Measurements from ENCODE around the gene CDK5.
A peak's percentile ranks its signal among the peaks of the same experiment; 100 is the strongest.

Gene CDK5

DNA sequence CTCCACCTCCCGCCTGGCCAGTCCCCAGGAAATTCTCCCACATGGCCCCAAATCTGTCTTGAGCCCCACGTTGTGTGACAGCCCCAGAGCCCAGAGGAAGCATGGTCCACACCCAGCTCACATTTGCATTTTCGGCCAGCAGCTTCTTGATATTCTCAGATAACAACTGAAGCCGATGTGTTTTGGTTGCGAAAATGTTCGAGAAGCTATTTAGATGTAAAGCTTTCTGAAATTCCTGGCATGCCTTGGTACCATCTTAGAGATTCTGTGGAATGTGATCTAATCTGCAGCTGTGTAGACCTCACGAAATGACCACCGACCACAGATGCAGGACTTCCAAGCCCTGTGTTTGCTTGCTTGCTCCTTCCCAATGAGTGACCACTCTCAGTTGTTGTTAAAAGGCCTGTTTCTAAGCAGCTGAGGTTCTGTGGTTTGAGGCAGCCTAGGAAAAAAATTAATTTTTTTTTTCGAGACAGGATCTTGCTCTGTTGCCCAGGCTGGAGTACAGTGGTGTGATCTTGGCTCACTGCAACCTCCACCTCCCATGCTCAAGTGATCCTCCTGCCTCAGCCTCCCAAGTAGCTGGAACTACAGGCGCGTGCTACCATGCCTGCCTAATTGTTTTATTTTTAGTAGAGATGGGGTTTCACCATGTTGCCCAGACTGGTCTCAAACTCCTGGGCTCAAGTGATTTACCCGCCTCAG is 10.5 kb upstream of the CDK5 start:
- H3K4me3 Mint-ChIP-seq = no peak overlapping the region
- H3K9me3 Mint-ChIP-seq = no peaks in the 10 kb centered on the region
- no peaks in the 10 kb centered on the region for H3K27me3 Mint-ChIP-seq

GRCh38 chr7:151066273-151066974 is 8.7 kb upstream of the CDK5 start:
- peaks cover 7% of the 10 kb centered on the region for H3K4me1 Mint-ChIP-seq
- no peaks in the 10 kb centered on the region for H3K9me3 Mint-ChIP-seq
- no peak overlapping the region for H3K27ac Mint-ChIP-seq
- DNase-seq (no peak), ATAC-seq (peak; percentile 34)
- H3K4me3 Mint-ChIP-seq = no peak overlapping the region
- no peaks in the 10 kb centered on the region for H3K27me3 Mint-ChIP-seq

More for the DNA sequence above, 10.5 kb upstream of the CDK5 start:
- Mint-ChIP-seq H3K4me1 (no peaks in the 10 kb centered on the region), H3K27ac (peak overlapping the region in 1 of 2 donors; percentile 52)
- ATAC-seq (no peak), DNase-seq (no peak)

DNA sequence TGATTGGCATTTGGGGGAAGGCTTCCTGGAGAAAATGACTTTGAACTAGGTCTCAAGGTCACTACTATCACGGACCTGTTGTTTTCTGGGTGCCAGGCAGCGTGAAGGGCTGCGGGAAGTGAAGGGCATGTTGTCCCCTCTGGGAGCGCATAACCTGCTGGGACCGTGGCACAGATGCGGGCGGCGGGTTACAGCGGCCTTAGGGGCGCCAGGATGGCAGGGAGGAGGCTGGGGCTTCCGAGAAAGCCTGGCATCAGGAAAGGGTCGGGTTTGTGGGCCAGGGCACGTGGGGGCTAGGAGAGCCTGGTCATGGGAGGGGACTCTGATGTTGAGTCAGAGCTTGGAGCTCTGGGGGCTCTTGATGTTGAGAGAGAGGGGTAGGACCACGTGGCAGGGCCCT is 7.8 kb upstream of the CDK5 start:
- Mint-ChIP-seq H3K9me3 (no peaks in the 10 kb centered on the region), H3K4me1 (peaks cover 16% of the 10 kb centered on the region), H3K27me3 (no peaks in the 10 kb centered on the region), H3K4me3 (no peak overlapping the region), H3K27ac (no peak overlapping the region)
- ATAC-seq = no peak
- DNase-seq = no peak

DNA sequence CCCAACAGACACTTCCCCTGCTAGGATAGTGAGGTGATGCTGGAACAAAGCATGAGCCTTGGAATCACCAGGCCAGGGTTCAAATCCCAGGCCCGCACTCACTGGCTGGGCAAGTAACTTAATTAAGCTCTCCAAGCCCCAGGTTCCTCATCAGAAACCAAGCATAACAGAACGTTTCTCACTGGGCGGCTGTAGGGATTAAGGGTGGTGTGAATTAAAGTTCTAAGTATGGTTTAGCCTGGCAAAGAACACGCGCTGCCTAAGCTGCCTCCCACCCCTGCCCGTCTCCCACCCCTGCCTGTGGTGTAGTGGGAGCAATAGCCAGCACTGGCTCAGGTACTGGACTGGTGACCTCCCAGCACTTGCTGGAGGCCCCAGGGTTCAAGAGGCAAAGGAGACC is 7.3 kb upstream of the CDK5 start:
- no peaks in the 10 kb centered on the region for H3K9me3 Mint-ChIP-seq
- no peak for DNase-seq
- no peak overlapping the region for H3K4me3 Mint-ChIP-seq
- peaks cover 22% of the 10 kb centered on the region for H3K4me1 Mint-ChIP-seq
- no peak overlapping the region for H3K27ac Mint-ChIP-seq
- no peaks in the 10 kb centered on the region for H3K27me3 Mint-ChIP-seq
- no peak for ATAC-seq

DNA sequence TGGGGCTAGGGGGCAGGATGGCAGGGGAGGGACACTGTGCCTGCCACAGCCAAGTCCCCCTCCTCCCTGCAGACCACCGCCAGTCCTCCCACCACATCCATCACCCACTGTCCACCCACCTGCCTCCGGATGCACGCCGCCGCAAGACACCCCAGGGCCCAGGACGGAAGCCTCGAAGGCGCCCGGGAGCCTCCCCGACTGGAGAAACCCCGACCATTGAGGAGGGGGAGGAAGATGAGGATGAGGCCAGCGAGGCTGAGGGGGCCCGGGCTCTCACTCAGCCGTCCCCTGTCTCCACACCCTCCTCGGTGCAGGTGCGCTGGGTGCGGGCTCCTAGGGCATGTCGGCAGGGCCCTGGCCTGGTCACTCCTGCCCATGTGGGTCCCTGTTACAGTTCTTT is 6.8 kb upstream of the CDK5 start:
- H3K9me3 Mint-ChIP-seq = no peaks in the 10 kb centered on the region
- H3K4me1 Mint-ChIP-seq = peaks cover 25% of the 10 kb centered on the region
- no peak overlapping the region for H3K27ac Mint-ChIP-seq
- DNase-seq (no peak), ATAC-seq (no peak)
- H3K27me3 Mint-ChIP-seq = no peaks in the 10 kb centered on the region
- H3K4me3 Mint-ChIP-seq = no peak overlapping the region

GRCh38 chr7:151063212-151063561 is 5.5 kb upstream of the CDK5 start:
- Mint-ChIP-seq H3K4me3 (no peak overlapping the region), H3K27me3 (no peaks in the 10 kb centered on the region), H3K9me3 (no peaks in the 10 kb centered on the region), H3K4me1 (peaks cover 36% of the 10 kb centered on the region), H3K27ac (no peak overlapping the region)
- DNase-seq = no peak
- ATAC-seq = no peak

- DNase-seq (no peak), ATAC-seq (no peak)
- Mint-ChIP-seq H3K4me1 (peaks cover 37% of the 10 kb centered on the region), H3K9me3 (no peaks in the 10 kb centered on the region), H3K27me3 (no peaks in the 10 kb centered on the region), H3K4me3 (no peak overlapping the region), H3K27ac (no peak overlapping the region)
Measured at GRCh38 chr7:151062399-151063211, 4.9 kb upstream of the CDK5 start.

- no peaks in the 10 kb centered on the region for H3K9me3 Mint-ChIP-seq
- H3K27me3 Mint-ChIP-seq = no peaks in the 10 kb centered on the region
- ATAC-seq = no peak
- H3K4me1 Mint-ChIP-seq = peaks cover 42% of the 10 kb centered on the region
- H3K4me3 Mint-ChIP-seq = peak overlapping the region in 1 of 2 donors; percentile 15
- peak overlapping the region in 1 of 2 donors; percentile 59 for H3K27ac Mint-ChIP-seq
- no peak for DNase-seq
Measured at GRCh38 chr7:151062111-151062398, 4.4 kb upstream of the CDK5 start.

DNA sequence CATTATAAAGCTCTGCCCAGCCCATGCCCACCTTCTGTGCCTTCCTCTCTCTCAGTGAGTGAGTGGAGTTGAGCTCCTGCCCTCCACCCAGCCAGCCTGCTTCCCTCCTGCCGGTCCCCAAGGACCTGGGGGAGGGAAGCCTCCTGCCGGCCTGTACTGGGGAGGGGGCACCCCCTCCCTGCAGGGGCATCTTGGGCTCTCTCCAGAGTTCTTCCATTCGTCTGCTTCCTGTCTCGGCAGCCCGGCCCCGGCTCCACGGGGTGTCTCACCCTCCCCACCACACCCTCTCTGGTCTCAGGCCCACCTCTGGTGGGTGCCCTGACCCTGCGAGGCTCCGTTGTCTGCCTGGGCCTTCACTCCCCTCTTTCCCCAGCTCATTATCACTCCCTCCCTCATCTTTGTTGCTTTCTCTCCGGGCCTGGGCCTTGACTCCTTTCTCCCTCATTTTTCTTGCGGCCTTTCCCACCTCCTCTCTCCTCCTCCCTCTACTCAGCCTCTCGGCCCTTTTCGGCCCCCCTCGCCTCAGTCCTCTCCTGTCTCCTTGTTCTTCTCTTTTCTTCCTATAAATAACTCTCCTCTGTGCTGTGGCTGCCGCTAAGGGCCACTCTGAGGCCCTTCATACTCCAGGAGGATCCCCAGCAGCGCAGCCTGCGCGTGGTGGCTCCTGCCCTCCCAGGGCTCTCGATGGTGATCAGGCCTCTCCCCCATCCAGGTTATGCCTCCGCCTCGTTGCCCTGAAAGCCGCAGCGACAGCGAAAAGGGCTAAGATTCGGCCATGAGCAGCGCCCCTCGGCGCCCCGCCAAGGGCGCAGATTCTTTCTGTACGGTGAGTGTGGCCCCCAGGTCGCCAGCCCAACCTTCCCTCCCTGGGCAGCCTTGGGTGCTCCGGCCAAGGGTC is 3.8 kb upstream of the CDK5 start:
- no peak for ATAC-seq
- Mint-ChIP-seq H3K4me1 (peaks cover 48% of the 10 kb centered on the region), H3K9me3 (no peaks in the 10 kb centered on the region), H3K27ac (peak overlapping the region; percentile 59 to 92), H3K4me3 (peak overlapping the region; percentile 97 to 99), H3K27me3 (no peaks in the 10 kb centered on the region)
- no peak for DNase-seq

DNA sequence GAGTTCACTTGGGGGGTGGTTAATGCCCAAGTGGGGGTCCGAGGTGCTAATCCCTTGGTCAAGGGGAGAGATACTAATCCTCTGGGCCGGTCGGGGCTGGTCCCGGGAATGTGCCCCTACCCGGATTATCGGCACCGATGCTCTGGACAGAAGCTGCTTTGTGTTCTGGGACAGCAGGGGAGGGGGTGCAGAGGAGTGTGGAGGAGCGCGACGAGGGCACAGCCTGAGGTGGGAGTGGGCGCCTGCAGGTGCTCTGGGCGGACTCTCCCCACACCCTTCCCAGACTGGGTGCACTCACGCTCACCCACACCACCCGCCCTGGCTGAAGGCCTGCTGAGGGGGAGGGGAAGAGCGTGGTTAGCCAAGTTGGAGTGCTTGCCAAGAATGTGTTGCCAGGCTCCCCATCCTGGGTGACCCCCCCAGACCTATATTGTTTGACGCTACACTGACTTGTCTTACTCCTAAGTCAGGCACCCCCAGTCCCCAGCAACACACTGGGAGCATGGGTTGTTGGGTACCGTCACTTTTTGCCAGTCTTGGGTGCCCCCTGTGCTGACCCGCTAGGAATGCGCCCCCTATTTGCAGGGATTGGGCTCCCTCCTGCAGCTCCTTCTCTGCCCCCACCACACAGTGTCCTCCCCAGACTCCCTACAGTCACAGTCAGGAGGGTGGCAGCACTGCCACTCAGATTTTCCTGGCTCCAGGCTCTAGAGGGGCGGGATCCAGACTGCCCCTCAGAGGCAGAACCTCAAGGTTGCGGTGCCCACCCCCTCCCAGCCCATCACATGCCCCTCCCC is 2.9 kb upstream of the CDK5 start:
- no peak for DNase-seq
- Mint-ChIP-seq H3K4me3 (peak overlapping the region; percentile 97 to 99), H3K27ac (peak overlapping the region; percentile 82 to 95), H3K9me3 (no peaks in the 10 kb centered on the region), H3K27me3 (no peaks in the 10 kb centered on the region), H3K4me1 (peaks cover 49% of the 10 kb centered on the region)
- no peak for ATAC-seq

DNA sequence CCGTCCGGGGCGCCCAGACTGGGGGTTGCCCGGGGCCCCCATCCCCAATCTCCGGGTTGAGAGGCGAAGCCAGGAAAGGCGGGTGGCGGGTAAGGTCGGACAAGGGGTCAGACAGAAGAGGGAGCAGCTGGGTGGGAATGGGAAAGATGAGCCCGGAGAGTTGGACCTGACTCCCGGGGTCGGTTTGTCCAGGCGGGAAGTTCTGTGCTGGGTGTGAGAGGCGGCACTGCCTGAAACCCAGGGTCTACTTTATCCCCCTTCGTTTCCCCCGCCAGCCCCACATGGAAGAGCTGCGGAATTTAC is 2.4 kb upstream of the CDK5 start:
- Mint-ChIP-seq H3K27me3 (no peaks in the 10 kb centered on the region), H3K27ac (peak overlapping the region; percentile 67 to 95), H3K4me3 (peak overlapping the region; percentile 97 to 99), H3K4me1 (peaks cover 49% of the 10 kb centered on the region), H3K9me3 (no peaks in the 10 kb centered on the region)
- DNase-seq (no peak), ATAC-seq (no peak)

DNA sequence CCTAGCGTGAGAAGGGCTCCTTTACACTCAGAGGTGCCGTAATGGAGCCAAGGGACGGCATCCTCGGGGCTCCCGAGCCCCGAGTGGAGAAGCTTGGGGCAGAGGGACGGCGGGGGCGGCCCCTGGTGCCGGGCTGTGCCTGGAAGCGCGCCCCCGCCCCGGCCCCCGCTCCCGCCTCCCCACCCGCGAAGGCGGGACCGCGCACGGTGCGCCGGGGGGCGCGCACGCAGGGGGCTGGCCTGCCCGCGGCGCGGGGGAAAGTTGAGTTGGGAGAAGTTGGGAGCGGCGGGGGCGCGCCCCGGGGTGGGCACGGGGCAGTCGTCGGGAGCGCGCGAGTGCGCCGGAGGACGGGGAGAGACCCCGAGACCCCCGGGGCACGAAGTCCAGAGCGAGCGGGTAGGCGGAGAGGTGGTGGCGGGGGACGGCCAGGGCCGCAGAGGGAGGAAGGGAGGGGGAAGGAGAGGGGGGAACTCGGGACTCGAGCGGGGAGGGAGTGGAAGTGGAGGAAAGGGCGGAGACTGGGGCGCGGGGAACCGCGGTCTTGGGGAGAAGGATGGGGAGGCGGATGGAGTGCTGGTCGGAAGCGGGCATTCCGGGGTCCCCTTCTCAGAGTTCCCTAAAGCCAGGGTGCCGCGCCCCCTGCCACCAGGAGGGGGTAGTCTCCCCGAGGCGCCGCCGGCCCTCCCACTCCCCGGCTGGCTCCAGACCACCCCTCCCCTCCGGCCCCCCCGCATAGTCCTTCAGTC is 1.8 kb upstream of the CDK5 start, which contains the start of gene SLC4A2:
Gene SLC4A2 (plus strand): TSS at position 223 of the 746 bp plus-strand sequence. CDS start 2,399 bp downstream, outside the sequence.
- DNase-seq (peak; percentile 65 to 73), ATAC-seq (peak; percentile 41)
- Mint-ChIP-seq H3K4me1 (peaks cover 49% of the 10 kb centered on the region), H3K27ac (peak within 1 kb of the TSS; percentile 95 to 97), H3K27me3 (no peaks in the 10 kb centered on the region), H3K9me3 (no peaks in the 10 kb centered on the region), H3K4me3 (peak within 1 kb of the TSS; percentile 97 to 99)

DNA sequence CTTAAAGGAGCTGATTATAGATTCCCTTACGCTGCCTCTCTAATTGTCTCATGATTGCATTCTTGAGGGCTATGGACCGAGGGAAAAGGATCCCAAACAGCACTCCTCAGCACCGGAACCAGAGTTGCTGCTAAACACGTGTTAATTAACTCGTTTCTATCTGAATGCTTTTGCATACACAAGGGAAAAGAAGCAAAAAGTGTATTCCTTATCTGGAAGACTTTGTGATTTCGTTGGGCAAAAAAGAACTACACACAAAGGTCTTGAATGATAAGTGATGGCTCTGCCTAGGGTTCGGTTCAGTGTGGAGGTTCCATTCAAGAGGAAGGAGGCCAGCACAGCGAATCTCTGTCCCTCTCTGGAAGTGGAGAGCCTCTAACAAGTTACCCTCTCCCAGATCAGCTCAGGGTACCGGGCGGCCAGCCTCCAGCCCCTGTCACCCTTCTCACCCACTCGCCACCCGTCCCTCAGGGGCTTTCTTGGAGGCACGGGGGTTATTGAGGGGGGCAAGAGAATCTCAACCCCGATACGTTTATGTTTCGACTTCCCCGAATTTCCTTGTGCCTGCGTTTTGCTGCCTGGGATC is 1.2 kb upstream of the CDK5 start:
- peaks cover 49% of the 10 kb centered on the region for H3K4me1 Mint-ChIP-seq
- ATAC-seq (no peak), DNase-seq (peak; percentile 44 to 50)
- no peaks in the 10 kb centered on the region for H3K27me3 Mint-ChIP-seq
- H3K4me3 Mint-ChIP-seq = peak overlapping the region; percentile 97 to 99
- no peaks in the 10 kb centered on the region for H3K9me3 Mint-ChIP-seq
- H3K27ac Mint-ChIP-seq = peak overlapping the region; percentile 95 to 97
